GM06990 (cell line): ENCODE measurements around the gene SLCO3A1.

Source experiments
- DNase-seq: peaks from one replicate; pipeline ENCODE4 v3.0.0-alpha.2; 2011; ENCODE audit not compliant: insufficient read length; ENCODE audit errors: extremely low read depth
- H3K27me3 ChIP-seq: replicated peaks from 2 replicates; pipeline ENCODE4 v1.6.0; 2011; ENCODE audit warnings: low read length; ENCODE audit not compliant: control insufficient read depth, insufficient read depth
- H3K36me3 ChIP-seq: 2 replicates; pipeline ENCODE4 v1.5.1; 2011; ENCODE audit warnings: low read length; ENCODE audit not compliant: control insufficient read depth, insufficient read depth
- H3K4me3 ChIP-seq: replicated peaks from 2 replicates; pipeline ENCODE4 v1.5.1; 2011; ENCODE audit warnings: low read depth, mild to moderate bottlenecking, control low read depth, low read length
- CTCF ChIP-seq: IDR thresholded peaks from 2 replicates; pipeline ENCODE4 v1.5.1; 2011; ENCODE audit warnings: low read length, control low read depth, mild to moderate bottlenecking, inconsistent platforms; ENCODE audit not compliant: insufficient read depth, poor library complexity, severe bottlenecking

SLCO3A1 gene

GRCh38 chr15:92014281-92015030, 160.9 kb downstream of the SLCO3A1 start:
- Histone ChIP-seq H3K27me3 (peaks cover 3% of the 10 kb centered on the region; the same call in 1 of the 2 replicates), H3K4me3 (no peak overlapping the region), H3K36me3 (no peaks in the 10 kb centered on the region)
- TF ChIP-seq CTCF: no peak
- DNase-seq: no peak

- DNase-seq: no peak
- Histone ChIP-seq H3K4me3 (no peak overlapping the region), H3K36me3 (no peaks in the 10 kb centered on the region), H3K27me3 (peaks cover 1% of the 10 kb centered on the region; the same call in 1 of the 2 replicates)
- TF ChIP-seq CTCF: no peak
Observed at GRCh38 chr15:92017882-92018534, 164.5 kb downstream of the SLCO3A1 start.

- no peak for DNase-seq
- no peaks in the 10 kb centered on the region for H3K36me3 ChIP-seq
- H3K4me3 ChIP-seq: no peak overlapping the region
- peaks cover 1% of the 10 kb centered on the region for H3K27me3 ChIP-seq
- TF ChIP-seq CTCF: no peak
Observed at GRCh38 chr15:92018535-92019239, 165.2 kb downstream of the SLCO3A1 start.

GRCh38 chr15:92019706-92020105, 166.2 kb downstream of the SLCO3A1 start:
- H3K4me3 ChIP-seq: no peak overlapping the region
- no peaks in the 10 kb centered on the region for H3K36me3 ChIP-seq
- TF ChIP-seq CTCF: no peak
- DNase-seq: no peak
- H3K27me3 ChIP-seq: peaks cover 1% of the 10 kb centered on the region

- no peak overlapping the region for H3K4me3 ChIP-seq
- H3K27me3 ChIP-seq: peaks cover 1% of the 10 kb centered on the region
- TF ChIP-seq CTCF: no peak
- no peak for DNase-seq
- H3K36me3 ChIP-seq: no peaks in the 10 kb centered on the region
Observed at GRCh38 chr15:92020207-92020606, 166.7 kb downstream of the SLCO3A1 start.
